ENCODE measurements around the gene CLRN2.
A peak's percentile ranks its signal among the peaks of the same experiment; 100 is the strongest.

CLRN2 gene

DNA sequence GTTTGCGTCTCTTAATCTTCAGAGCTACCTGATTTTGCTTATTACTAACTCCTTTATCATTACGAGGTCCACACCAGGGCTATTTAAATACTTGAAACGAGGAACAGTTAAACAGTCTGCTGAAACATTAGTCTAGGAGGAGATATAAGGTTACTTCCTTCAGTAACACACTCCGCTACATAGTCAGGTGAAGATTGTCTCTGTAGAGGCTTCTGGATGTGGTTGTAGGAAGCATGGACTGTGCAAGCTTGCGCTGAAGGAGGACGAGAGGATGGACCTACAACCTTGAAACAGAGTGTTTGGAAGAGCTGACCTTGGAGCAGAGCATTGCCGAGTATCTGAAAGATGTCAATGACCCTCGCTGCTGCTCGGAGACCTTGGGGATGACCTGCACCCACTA is at the start of gene CLRN2:
CLRN2 (plus strand) TSS at position 301 of the 400 bp plus-strand sequence. CDS start 102 bp downstream, outside the sequence.
- no peak for DNase-seq

GRCh38 chr4:17468619-17469221 is 46.2 kb upstream of the CLRN2 start:
- no peak for DNase-seq

- DNase-seq: no peak
Measured at GRCh38 chr4:17469931-17470674, 44.9 kb upstream of the CLRN2 start.

DNA sequence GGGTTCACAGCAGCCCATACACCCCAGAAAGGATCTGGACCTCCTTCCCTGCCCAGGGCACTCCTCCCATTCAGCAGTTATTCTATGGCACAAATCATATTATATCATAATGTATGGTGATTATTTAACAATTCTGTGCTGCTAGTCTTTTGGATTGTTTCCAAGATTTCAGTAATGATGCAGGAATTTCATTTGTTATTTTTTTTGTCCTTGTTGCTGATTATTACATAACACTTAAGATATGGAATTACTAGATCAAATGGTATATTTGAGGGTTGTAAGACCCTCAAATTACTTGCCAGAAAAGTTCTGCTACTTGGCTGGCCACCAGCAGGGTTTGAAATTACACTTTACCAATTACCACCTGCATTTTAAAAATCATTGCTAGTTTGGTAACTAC is 39.5 kb upstream of the CLRN2 start:
- no peak for DNase-seq

DNA sequence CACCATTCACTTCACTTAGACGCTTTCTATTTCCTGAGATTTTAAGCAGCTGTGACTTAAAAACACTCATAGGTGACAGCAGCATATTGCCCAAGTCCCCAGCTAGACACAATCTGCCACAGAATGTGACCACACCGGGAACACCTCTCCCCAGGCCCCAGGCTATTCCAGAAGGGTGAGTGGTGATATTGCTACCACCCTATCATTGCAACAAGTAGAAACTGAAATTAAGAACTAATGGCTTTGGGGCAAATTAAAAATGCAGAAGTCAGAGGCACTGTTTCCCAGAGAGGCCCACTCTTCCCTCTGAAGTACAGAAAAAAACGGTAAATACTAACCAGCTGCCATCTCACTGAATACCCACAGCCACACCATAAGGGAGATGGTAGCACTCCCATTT is 38.1 kb upstream of the CLRN2 start:
- no peak for DNase-seq

GRCh38 chr4:17477774-17478472 is 37.0 kb upstream of the CLRN2 start:
- DNase-seq: no peak

DNA sequence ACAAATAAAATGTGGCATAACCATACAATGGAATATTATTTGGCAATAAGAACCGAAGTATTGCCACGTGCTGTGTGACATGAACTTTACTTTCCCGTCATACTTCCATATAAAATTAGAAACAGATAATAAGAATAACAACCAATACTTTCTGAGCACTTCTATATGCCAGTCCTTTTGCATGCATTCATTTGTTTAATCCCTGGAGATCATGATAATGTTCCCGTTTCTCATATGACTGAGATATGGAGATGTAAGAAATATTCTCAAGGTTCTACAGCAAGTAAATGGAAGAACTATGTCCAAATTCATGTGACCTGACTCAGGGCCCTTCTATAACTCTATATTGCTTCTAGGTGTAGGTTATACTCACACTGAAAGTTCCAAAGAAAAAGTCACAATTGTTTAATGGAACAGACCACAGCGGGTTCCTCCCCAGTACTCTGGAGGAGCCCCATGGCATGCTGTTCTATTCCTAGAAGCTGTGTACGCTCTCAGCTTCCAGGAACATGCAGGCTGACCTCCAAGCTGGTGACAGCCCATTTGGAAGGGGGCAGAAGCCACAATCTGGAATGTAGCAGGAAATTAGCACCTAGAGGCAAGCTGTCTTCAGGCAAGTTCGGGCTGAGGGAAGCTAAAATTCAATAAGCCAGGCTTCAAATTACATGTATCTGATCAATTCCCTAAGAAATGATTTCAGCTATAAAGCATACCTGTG is 34.6 kb upstream of the CLRN2 start:
- DNase-seq: no peak

DNA sequence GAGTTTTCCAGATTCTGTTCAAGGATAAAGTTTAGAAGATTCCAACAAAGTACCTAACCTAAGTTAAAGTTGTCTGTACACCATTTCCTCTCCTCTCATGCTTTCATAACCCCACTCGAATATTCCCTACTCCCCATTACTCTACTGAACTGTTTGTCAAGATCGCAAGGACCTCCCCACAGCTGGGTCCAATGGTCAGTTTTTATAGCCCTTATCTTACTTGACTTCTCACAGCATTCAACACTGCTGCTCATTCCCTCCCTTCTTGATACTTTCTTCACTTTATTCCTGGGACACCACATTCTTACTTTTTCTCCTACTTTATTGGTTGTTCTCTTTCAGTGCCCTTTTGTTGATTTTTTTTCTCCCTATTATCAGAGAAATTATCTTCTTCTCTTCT is 34.0 kb upstream of the CLRN2 start:
- no peak for DNase-seq

DNA sequence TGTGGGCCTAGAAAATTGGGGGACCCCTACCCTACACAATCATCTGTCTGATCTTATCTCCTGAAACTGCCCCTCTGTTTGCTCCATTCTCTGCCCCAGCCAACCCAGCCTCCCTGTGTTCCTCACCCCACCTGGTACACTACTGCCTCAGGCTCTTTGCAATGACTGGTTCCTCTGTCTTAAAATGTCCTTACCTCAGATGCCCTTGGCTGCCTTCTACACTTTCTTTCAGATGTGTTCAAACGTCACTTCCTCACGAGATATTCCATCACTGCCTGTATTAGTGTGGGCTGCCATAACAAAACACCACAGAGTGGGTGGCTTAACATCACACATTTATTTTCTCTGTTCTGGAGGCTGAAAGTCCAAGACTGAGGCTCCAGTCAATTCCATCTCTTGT is 32.2 kb upstream of the CLRN2 start:
- DNase-seq: no peak

GRCh38 chr4:17489123-17489522 is 25.8 kb upstream of the CLRN2 start:
- DNase-seq: no peak

GRCh38 chr4:17489721-17490120 is 25.2 kb upstream of the CLRN2 start:
- no peak for DNase-seq

GRCh38 chr4:17490575-17491059 is 24.3 kb upstream of the CLRN2 start:
- peak; percentile 76 for DNase-seq

DNA sequence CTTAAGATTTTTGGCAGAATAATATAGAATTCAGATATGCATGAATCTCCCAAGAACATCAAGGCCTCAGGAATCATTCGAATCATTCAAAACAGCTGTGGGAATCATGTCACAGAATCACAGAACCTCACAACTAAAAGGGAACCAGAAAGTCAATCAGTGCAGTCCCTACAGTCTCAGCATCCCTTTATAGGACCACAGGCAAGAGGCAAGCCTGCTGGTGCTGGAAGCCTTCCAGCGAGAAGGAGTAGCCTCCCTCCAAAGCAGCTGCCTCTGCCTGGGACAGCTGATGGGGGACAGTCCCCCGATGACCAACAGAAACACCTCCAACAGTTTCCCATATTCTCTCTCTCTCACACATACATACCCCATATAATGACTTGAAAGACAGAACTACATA is 23.8 kb upstream of the CLRN2 start:
- DNase-seq: no peak

GRCh38 chr4:17492058-17492741 is 22.8 kb upstream of the CLRN2 start:
- DNase-seq: peak; percentile 75

GRCh38 chr4:17492876-17493275 is 22.1 kb upstream of the CLRN2 start:
- DNase-seq: no peak

GRCh38 chr4:17493619-17494018 is 21.3 kb upstream of the CLRN2 start:
- no peak for DNase-seq

GRCh38 chr4:17494258-17495190 is 20.4 kb upstream of the CLRN2 start:
- DNase-seq: no peak

DNA sequence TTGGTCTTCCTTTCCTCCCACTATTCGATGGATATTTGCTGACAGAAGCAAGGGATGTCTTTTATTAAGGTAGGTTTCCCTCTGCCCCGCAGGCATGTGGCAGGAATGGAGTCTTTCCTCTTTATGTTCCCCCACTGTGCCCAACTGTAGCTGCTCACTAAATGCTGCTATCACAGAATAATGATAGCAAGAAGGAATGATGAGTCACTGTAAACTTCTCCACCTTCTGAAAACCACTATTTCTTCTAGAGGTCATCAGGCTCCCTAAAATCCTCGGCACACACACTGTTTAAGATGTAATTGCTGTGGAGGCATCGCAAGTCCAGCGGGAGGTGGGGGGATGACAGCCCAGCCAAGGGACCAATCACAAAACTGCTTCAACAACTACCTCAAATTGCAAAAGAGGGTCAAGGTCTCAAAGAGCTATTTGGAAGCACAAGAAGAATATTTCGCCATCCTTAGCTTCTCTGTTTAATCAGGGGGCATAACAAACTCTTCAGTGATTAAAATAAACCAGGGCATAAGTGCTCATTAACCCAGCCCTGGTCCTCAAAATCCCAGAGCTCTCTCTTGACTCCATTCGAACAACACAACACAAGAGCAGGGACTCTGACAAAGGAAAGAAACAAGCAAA is 17.0 kb upstream of the CLRN2 start:
- DNase-seq: no peak

DNA sequence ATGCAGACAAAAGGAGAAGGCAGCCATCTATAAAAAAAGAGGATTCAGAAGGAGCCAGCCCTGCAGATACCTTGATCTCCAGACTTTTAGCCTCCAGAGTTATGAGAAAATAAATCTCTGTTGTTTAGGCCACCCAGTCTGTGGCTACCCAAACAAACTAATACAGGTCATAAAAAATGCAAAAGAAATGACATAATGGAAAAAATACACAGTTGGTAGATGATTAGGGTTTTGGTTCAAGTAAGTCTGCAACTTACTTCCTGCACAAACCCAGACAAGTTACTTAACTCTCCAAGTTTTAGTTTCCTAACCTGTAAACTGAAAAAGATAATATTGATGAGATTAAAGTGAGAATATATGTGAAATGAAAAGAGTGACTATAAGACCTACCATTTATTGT is 14.4 kb upstream of the CLRN2 start:
- no peak for DNase-seq

- no peak for DNase-seq
Measured at GRCh38 chr4:17502756-17503155, 12.2 kb upstream of the CLRN2 start.

- no peak for DNase-seq
Measured at GRCh38 chr4:17504081-17504480, 10.9 kb upstream of the CLRN2 start.

All from NCI-H2029 treated with DMSO at 0.1 percent for 48 hours (cell line).